Fibroblast of lung (primary cell): ENCODE results near the gene PRPF8. TPM values are rescaled to one million over a fixed set of nuclear protein-coding genes. Genes with fewer than 3 reads are reported as not detected.

Experiments
- DNase-seq, 2 donors: peaks; one replicate each; pipeline versions ENCODE4 v3.0.0 to v3.0.0-alpha.2; 2010; ENCODE audit warnings: low read depth in 2 of 2
- H2AFZ ChIP-seq: 2 replicates; pipeline ENCODE4 v1.5.1; 2012; ENCODE audit warnings: low read length, control low read depth, inconsistent platforms
- H3K27ac ChIP-seq: 2 replicates; pipeline ENCODE4 v1.5.1; 2011; ENCODE audit warnings: low read length, control low read depth; ENCODE audit not compliant: insufficient read depth
- H3K27me3 ChIP-seq: 2 replicates; pipeline ENCODE4 v1.5.1; 2011; ENCODE audit warnings: mild to moderate bottlenecking, low read length; ENCODE audit not compliant: control insufficient read depth, insufficient read depth
- H3K36me3 ChIP-seq: 2 replicates; pipeline ENCODE4 v1.5.1; 2011; ENCODE audit warnings: low read length; ENCODE audit not compliant: control insufficient read depth, insufficient read depth
- H3K4me1 ChIP-seq: 2 replicates; pipeline ENCODE4 v1.5.1; 2011; ENCODE audit warnings: low read length; ENCODE audit not compliant: control insufficient read depth, insufficient read depth; ENCODE audit errors: extremely low read depth
- H3K4me2 ChIP-seq: 2 replicates; pipeline ENCODE4 v1.5.1; 2011; ENCODE audit warnings: low read length, control low read depth; ENCODE audit not compliant: insufficient read depth; ENCODE audit errors: extremely low read depth
- H3K4me3 ChIP-seq, 4 experiments: fragments of 200-600 bp in 1 of 4; sonication (generic) in 1 of 4; replicated peaks in 1 of 4; 2 replicates each; pipeline ENCODE4 v1.5.1; 2011 to 2016; ENCODE audit warnings: low read length in 4 of 4, low read depth in 3 of 4, mild to moderate bottlenecking in 3 of 4, control low read depth in 2 of 4, inconsistent platforms in 1 of 4, mixed read lengths in 1 of 4; ENCODE audit not compliant: insufficient read depth in 1 of 4; ENCODE audit errors: control extremely low read depth in 1 of 4
- H3K79me2 ChIP-seq: 2 replicates; pipeline ENCODE4 v1.5.1; 2012; ENCODE audit warnings: mild to moderate bottlenecking, low read length, inconsistent platforms; ENCODE audit not compliant: control insufficient read depth, insufficient read depth
- H3K9ac ChIP-seq: 2 replicates; pipeline ENCODE4 v1.5.1; 2011; ENCODE audit warnings: mild to moderate bottlenecking, low read length, control low read depth; ENCODE audit not compliant: insufficient read depth
- H3K9me3 ChIP-seq: 2 replicates; pipeline ENCODE4 v1.5.1; 2012; ENCODE audit warnings: low read depth, low read length; ENCODE audit not compliant: control insufficient read depth, insufficient read depth
- H4K20me1 ChIP-seq: 2 replicates; pipeline ENCODE4 v1.5.1; 2011; ENCODE audit warnings: low read length; ENCODE audit not compliant: control insufficient read depth, insufficient read depth; ENCODE audit errors: extremely low read depth
- CTCF ChIP-seq, 2 donors: IDR thresholded peaks in 1 of 2; conservative IDR thresholded peaks in 1 of 2; 1 replicate in 1 of 2; 2 replicates in 1 of 2; pipeline ENCODE4 v1.5.1; 2011 to 2012; ENCODE audit warnings: low read length in 2 of 2, control low read depth in 1 of 2, inconsistent platforms in 1 of 2, low read depth in 1 of 2, mild to moderate bottlenecking in 1 of 2
- EZH2 ChIP-seq: IDR thresholded peaks from 2 replicates; pipeline ENCODE4 v1.5.1; 2012; ENCODE audit warnings: low read length, control low read depth, mild to moderate bottlenecking; ENCODE audit errors: missing control alignments
- polyA plus RNA-seq, 2 donors: library from polyadenylated mRNA; depleted of rRNA in 1 of 2; stranded (reverse) in 1 of 2; unstranded in 1 of 2; fragments of >200 nt; gene quantifications; 2 replicates each; pipeline ENCODE4 v1.2.1, GENCODE V29; 2011 to 2012; ENCODE audit warnings: missing spikeins in 1 of 2
- total RNA-seq: library from RNA; depleted of rRNA; stranded (reverse); fragments of >200 nt; gene quantifications from 2 replicates; pipeline ENCODE4 v1.2.1, GENCODE V29; 2014

Gene PRPF8
- total and polyA plus RNA-seq, 2 donors (not counting 1 experiment from before 2014, with no cell fraction given), result 88.9 to 122 TPM

- Histone ChIP-seq H3K27ac (no peak overlapping the region), H3K79me2 (no peaks in the 10 kb centered on the region), H4K20me1 (no peaks in the 10 kb centered on the region), H2AFZ (no peak overlapping the region), H3K27me3 (peaks cover 6% of the 10 kb centered on the region), H3K9me3 (no peaks in the 10 kb centered on the region), H3K4me2 (no peak overlapping the region), H3K4me3 (no peak overlapping the region), H3K36me3 (no peaks in the 10 kb centered on the region), H3K9ac (no peak overlapping the region), H3K4me1 (peaks cover 4% of the 10 kb centered on the region)
- DNase-seq, result no peak
- no peak for TF ChIP-seq CTCF (conservative IDR thresholded peaks at IDR 0.05 in 1 of 2, IDR thresholded peaks at IDR 0.05 in 1 of 2; ENCODE audit: low read depth in 1 of 2, low read length in 2 of 2)
Observed at GRCh38 chr17:1624650-1625049, 60.0 kb downstream of the PRPF8 start.

- H3K4me2 ChIP-seq, result no peak overlapping the region
- H2AFZ ChIP-seq, result no peak overlapping the region
- H3K4me3 ChIP-seq, result no peak overlapping the region
- H3K4me1 ChIP-seq, result peaks cover 2% of the 10 kb centered on the region
- no peaks in the 10 kb centered on the region for H3K79me2 ChIP-seq
- peaks cover 6% of the 10 kb centered on the region for H3K27me3 ChIP-seq
- TF ChIP-seq EZH2, result no peak
- no peaks in the 10 kb centered on the region for H3K36me3 ChIP-seq
- no peak overlapping the region for H3K27ac ChIP-seq
- no peaks in the 10 kb centered on the region for H4K20me1 ChIP-seq
- no peaks in the 10 kb centered on the region for H3K9me3 ChIP-seq
- H3K9ac ChIP-seq, result no peak overlapping the region
- DNase-seq, result no peak
Observed at GRCh38 chr17:1623057-1623630, 61.5 kb downstream of the PRPF8 start.

- Histone ChIP-seq H3K4me2 (no peak overlapping the region), H3K79me2 (no peaks in the 10 kb centered on the region), H3K27ac (no peak overlapping the region), H3K36me3 (no peaks in the 10 kb centered on the region), H3K4me3 (no peak overlapping the region), H3K4me1 (no peaks in the 10 kb centered on the region), H4K20me1 (no peaks in the 10 kb centered on the region), H2AFZ (no peak overlapping the region), H3K9ac (no peak overlapping the region), H3K27me3 (no peaks in the 10 kb centered on the region), H3K9me3 (no peaks in the 10 kb centered on the region)
- no peak for TF ChIP-seq CTCF (conservative IDR thresholded peaks at IDR 0.05 in 1 of 2, IDR thresholded peaks at IDR 0.05 in 1 of 2; ENCODE audit: low read depth in 1 of 2, low read length in 2 of 2)
- no peak for TF ChIP-seq EZH2
- no peak for DNase-seq
Observed at GRCh38 chr17:1621273-1621954, 63.3 kb downstream of the PRPF8 start.
